Mesodermal cell (in vitro differentiated cells): ENCODE data around the gene SPATA16.
"Not testable (repeated sequence)": the region's sequence is repeated elsewhere in the genome, so short reads cannot be mapped to it uniquely, and the experiment has no call there.

ENCODE experiments used
- H3K27ac ChIP-seq: 2 replicates; pipeline ENCODE4 v1.7.0; 2013; ENCODE audit warnings: mild to moderate bottlenecking, low read depth, low read length, moderate library complexity; ENCODE audit not compliant: severe bottlenecking
- H3K36me3 ChIP-seq: 2 replicates; pipeline ENCODE4 v1.7.1; 2013; ENCODE audit warnings: mild to moderate bottlenecking, low read length, moderate library complexity; ENCODE audit not compliant: control insufficient read depth, insufficient read depth
- H3K4me1 ChIP-seq: one replicate; pipeline ENCODE4 v1.7.1; 2013; ENCODE audit warnings: mild to moderate bottlenecking, low read length; ENCODE audit not compliant: insufficient read depth, control insufficient read depth, poor library complexity, severe bottlenecking
- H3K4me3 ChIP-seq: 2 replicates; pipeline ENCODE4 v1.7.0; 2013; ENCODE audit warnings: low read length, control low read depth, mild to moderate bottlenecking; ENCODE audit not compliant: insufficient read depth, poor library complexity, severe bottlenecking; ENCODE audit errors: extremely low read depth
- H3K9me3 ChIP-seq: 2 replicates; pipeline ENCODE4 v1.7.1; 2013; ENCODE audit warnings: mild to moderate bottlenecking, low read length, moderate library complexity; ENCODE audit not compliant: control insufficient read depth
- WGBS, 2 experiments: methylation state at CpG; one replicate each; pipeline ENCODE4 v1.1.5; 2013; ENCODE audit warnings: missing lambda C conversion rate in 2 of 2; ENCODE audit not compliant: insufficient coverage in 2 of 2; 5-methylcytosine and 5-hydroxymethylcytosine counted together

The SPATA16 gene

GRCh38 chr3:172982736-172983364 lies 158.2 kb downstream of the SPATA16 start:
- Histone ChIP-seq H3K9me3 (no peaks in the 10 kb centered on the region), H3K27ac (no peak overlapping the region), H3K36me3 (no peaks in the 10 kb centered on the region), H3K4me1 (no peaks in the 10 kb centered on the region), H3K4me3 (no peak overlapping the region)
- 73 to 74% methylated on average over 3 of the region's 3 CpGs for WGBS, 2 experiments

- Histone ChIP-seq H3K4me3 (no peak overlapping the region), H3K4me1 (no peaks in the 10 kb centered on the region), H3K9me3 (no peaks in the 10 kb centered on the region), H3K36me3 (no peaks in the 10 kb centered on the region), H3K27ac (no peak overlapping the region)
- 96% methylated on average over 3 of the region's 3 CpGs for WGBS, 2 experiments
Observed at GRCh38 chr3:172981407-172981983, 159.5 kb downstream of the SPATA16 start.

DNA sequence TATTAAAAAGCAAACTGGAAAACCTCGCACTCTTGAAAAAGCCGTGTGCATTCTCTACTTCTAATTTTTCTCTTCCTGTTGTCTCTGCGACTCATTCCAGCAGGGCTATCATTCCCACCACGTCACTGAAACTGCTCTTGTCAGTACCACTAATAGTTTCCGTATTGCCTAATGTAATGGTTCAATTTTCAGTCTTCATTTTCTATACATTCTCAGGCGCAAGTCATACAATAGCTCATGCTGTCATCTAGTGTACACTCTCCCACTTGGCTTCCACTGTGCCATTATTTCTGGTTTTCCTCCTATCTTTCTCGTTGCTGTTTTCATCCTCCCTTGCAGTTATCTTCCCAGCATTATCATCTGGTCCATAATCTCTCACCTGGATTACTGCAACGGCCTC lies 160.2 kb downstream of the SPATA16 start:
- no peaks in the 10 kb centered on the region for H3K4me1 ChIP-seq
- no peak overlapping the region for H3K4me3 ChIP-seq
- no peak overlapping the region for H3K27ac ChIP-seq
- H3K36me3 ChIP-seq, result no peaks in the 10 kb centered on the region
- WGBS, 2 experiments, result 90 to 96% methylated on average over 7 of the region's 8 CpGs
- no peaks in the 10 kb centered on the region for H3K9me3 ChIP-seq

- H3K4me1 ChIP-seq, result no peaks in the 10 kb centered on the region
- no peak overlapping the region for H3K4me3 ChIP-seq
- no peaks in the 10 kb centered on the region for H3K36me3 ChIP-seq
- H3K27ac ChIP-seq, result no peak overlapping the region
- no CpG with 5 or more reads among the region's 1 CpG for WGBS, 2 experiments
- H3K9me3 ChIP-seq, result no peaks in the 10 kb centered on the region
Observed at GRCh38 chr3:172977696-172978095, 163.3 kb downstream of the SPATA16 start.

DNA sequence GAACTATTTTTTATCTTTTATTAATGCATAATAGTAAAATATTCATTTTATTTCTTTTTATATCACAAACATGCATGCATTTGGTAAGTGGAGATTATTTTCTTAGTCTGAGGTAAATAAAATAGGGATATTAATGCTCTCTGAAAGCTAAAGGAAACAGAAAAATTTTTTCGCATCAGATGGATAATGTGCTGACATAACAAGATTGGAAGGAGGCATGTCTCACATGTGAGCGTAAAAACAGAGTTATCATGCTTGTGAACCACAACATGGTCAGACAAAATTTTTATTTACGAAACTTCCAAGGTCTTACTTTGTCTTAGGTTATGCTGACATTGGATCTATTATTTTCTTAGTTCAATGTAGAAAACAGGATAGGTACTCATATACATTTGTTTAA lies 166.1 kb downstream of the SPATA16 start:
- H3K9me3 ChIP-seq, result no peaks in the 10 kb centered on the region
- H3K4me1 ChIP-seq, result no peaks in the 10 kb centered on the region
- H3K36me3 ChIP-seq, result no peaks in the 10 kb centered on the region
- WGBS, 2 experiments, result 100% methylated on average over 2 of the region's 3 CpGs
- H3K27ac ChIP-seq, result no peak overlapping the region
- H3K4me3 ChIP-seq, result no peak overlapping the region

- Histone ChIP-seq H3K36me3 (no peaks in the 10 kb centered on the region), H3K4me1 (no peaks in the 10 kb centered on the region), H3K9me3 (no peaks in the 10 kb centered on the region), H3K27ac (no peak overlapping the region), H3K4me3 (no peak overlapping the region)
- WGBS, 2 experiments, result no CpG with 5 or more reads among the region's 2 CpGs
Observed at GRCh38 chr3:172973799-172974198, 167.2 kb downstream of the SPATA16 start.

GRCh38 chr3:172972717-172973116 lies 168.3 kb downstream of the SPATA16 start:
- 90 to 96% methylated on average over 4 of the region's 5 CpGs for WGBS, 2 experiments
- H3K9me3 ChIP-seq, result no peaks in the 10 kb centered on the region
- H3K36me3 ChIP-seq, result no peaks in the 10 kb centered on the region
- no peak overlapping the region for H3K27ac ChIP-seq
- H3K4me3 ChIP-seq, result no peak overlapping the region
- no peaks in the 10 kb centered on the region for H3K4me1 ChIP-seq

DNA sequence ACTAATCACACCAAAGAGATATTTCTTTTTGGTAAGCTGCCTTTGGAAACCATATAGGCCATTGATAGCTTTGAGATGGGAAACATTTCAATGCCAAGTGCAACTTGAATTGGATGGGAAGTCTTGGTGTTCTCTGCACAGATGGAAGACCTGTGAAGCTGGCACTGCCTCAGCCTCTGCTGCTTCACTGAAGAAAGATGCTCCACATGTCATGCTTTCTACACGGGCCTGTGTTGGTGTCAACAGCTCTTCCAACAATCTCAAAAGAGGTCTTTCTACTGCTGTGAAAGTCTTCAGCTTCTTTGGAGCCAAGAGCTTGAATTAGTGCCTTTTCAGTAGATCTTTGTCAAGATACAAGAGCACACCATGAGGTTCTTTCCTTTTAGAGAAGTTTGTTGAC lies 169.0 kb downstream of the SPATA16 start:
- Histone ChIP-seq H3K36me3 (no peaks in the 10 kb centered on the region), H3K9me3 (no peaks in the 10 kb centered on the region), H3K27ac (no peak overlapping the region), H3K4me1 (no peaks in the 10 kb centered on the region), H3K4me3 (no peak overlapping the region)
- 83 to 100% methylated on average over 1 of the region's 1 CpG for WGBS, 2 experiments

GRCh38 chr3:172968646-172969045 lies 172.4 kb downstream of the SPATA16 start:
- Histone ChIP-seq H3K36me3 (no peaks in the 10 kb centered on the region), H3K4me3 (no peak overlapping the region), H3K9me3 (no peaks in the 10 kb centered on the region), H3K27ac (no peak overlapping the region), H3K4me1 (no peaks in the 10 kb centered on the region)
- WGBS, 2 experiments, result 63 to 80% methylated on average over 1 of the region's 2 CpGs

DNA sequence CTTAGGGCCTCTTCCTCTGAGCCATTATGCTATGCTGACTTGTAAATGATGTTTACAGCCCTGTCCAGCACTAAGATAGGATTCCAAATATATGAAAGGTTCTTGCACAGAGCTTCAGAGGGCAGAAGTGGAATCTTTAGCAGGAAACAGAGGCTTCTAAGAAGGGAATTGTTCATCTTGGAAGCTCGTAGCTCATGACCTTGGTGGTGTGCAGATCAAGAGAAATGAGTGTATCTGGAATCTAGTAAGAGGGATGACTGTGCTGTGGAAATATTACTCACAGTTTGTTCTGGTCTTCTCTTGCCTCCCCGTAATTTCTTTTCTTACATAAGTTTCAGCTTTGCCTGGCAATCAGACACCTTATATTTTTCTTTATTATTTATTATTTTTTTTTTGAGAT lies 175.8 kb downstream of the SPATA16 start:
- WGBS, 2 experiments, result 100% methylated on average over 1 of the region's 2 CpGs
- Histone ChIP-seq H3K36me3 (no peaks in the 10 kb centered on the region), H3K4me3 (no peak overlapping the region), H3K4me1 (no peaks in the 10 kb centered on the region), H3K9me3 (no peaks in the 10 kb centered on the region), H3K27ac (no peak overlapping the region)

DNA sequence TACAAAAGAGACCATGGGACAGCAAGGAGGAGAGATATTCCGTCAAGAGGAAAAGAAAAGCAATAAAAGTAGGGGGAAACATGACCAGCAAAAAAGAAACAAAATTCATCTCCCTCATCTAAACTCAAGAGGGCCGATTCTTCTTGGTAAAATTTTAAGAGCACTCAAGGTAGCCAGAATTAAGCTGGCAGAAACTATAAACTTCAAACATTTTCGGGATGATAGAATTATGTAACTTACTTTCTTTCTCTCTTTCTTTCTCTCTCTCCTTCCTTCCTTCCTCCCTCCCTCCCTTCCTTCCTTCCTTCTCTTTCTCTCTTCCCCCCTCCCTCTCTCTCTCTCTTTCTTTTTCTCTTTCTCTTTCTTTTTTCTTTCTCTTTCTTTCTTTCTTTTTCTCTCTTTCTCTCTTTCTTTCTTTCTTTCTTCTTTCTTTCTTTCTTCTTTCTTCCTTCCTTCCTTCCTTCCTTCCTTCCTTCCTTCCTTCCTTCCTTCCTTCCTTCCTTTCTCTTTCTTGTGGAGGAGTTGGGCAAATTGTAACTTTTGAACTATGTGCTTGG lies 180.3 kb downstream of the SPATA16 start:
- H3K27ac ChIP-seq, H3K36me3 ChIP-seq, H3K4me1 ChIP-seq, H3K4me3 ChIP-seq, H3K9me3 ChIP-seq: not testable (repeated sequence)
- 82 to 100% methylated on average over 2 of the region's 3 CpGs for WGBS, 2 experiments
